ENCODE data around the gene NT5C2.

DNA sequence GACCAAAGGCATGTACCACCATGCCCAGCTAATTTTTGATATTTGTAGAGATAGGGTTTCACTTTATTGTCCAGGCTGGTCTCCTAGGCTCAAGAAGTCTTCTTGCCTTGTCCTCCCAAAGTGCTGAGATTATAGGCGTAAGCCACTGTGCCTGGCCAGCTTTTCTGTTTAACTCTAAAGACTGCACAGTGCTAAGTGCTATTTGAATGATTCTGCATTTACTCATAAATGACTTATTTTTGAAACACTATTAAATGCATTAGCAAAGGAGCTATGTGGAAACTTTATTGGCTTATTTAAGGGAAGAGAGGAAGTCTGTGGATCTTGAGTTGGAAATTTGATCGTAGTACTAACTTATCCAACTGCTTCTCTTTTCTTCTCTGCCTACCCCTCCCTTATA, 89.1 kb downstream of the NT5C2 start:
- TF ChIP-seq CTCF (IDR thresholded peaks at IDR 0.05; ENCODE audit: low read length), result no peak
- TF ChIP-seq EZH2 (optimal IDR thresholded peaks at IDR 0.05; ENCODE audit: low read depth, low read length), result no peak
